GM23248 (cell line): ENCODE results near the gene PET100. TPM values are rescaled to one million over a fixed set of nuclear protein-coding genes. Genes with fewer than 3 reads are reported as not detected.
A peak's percentile ranks its signal among the peaks of the same experiment; 100 is the strongest.

Experiments used
- DNase-seq: peaks from one replicate; pipeline ENCODE4 v3.0.0-alpha.2; 2015
- H2AFZ ChIP-seq: fragments of 200-600 bp; sonication (generic); 2 replicates; pipeline ENCODE4 v1.6.1; 2016; ENCODE audit warnings: antibody characterized with exemption
- H3F3A ChIP-seq: fragments of 200-600 bp; sonication (generic); 2 replicates; pipeline ENCODE4 v1.6.1; 2016; ENCODE audit warnings: mild to moderate bottlenecking, antibody characterized with exemption, mixed run types; ENCODE audit not compliant: insufficient read depth
- H3K27ac ChIP-seq: fragments of 200-600 bp; sonication (generic); 2 replicates; pipeline ENCODE4 v1.5.1; 2016; ENCODE audit warnings: mild to moderate bottlenecking
- H3K27me3 ChIP-seq: fragments of 200-600 bp; sonication (generic); replicated peaks from 2 replicates; pipeline ENCODE4 v1.6.1; 2016; ENCODE audit warnings: mild to moderate bottlenecking; ENCODE audit not compliant: insufficient read depth
- H3K36me3 ChIP-seq: fragments of 200-600 bp; sonication (generic); 2 replicates; pipeline ENCODE4 v1.6.1; 2016; ENCODE audit warnings: low read depth, mild to moderate bottlenecking
- H3K4me1 ChIP-seq: fragments of 200-600 bp; sonication (generic); 2 replicates; pipeline ENCODE4 v1.6.1; 2016; ENCODE audit warnings: mild to moderate bottlenecking; ENCODE audit not compliant: insufficient read depth
- H3K4me2 ChIP-seq: fragments of 200-600 bp; sonication (generic); one replicate; pipeline ENCODE4 v1.6.1; 2016; ENCODE audit warnings: mild to moderate bottlenecking; ENCODE audit not compliant: unreplicated experiment
- H3K4me3 ChIP-seq: fragments of 200-600 bp; sonication (generic); 2 replicates; pipeline ENCODE4 v1.5.1; 2016; ENCODE audit warnings: mild to moderate bottlenecking
- H3K79me2 ChIP-seq: fragments of 200-600 bp; sonication (generic); 2 replicates; pipeline ENCODE4 v1.6.1; 2016; ENCODE audit warnings: mild to moderate bottlenecking; ENCODE audit not compliant: insufficient read depth
- H3K9ac ChIP-seq: fragments of 200-600 bp; sonication (generic); 2 replicates; pipeline ENCODE4 v1.6.1; 2016; ENCODE audit warnings: mild to moderate bottlenecking
- H3K9me2 ChIP-seq: fragments of 200-600 bp; sonication (generic); 2 replicates; pipeline ENCODE4 v1.6.1; 2016; ENCODE audit warnings: mixed run types, mild to moderate bottlenecking, moderate library complexity; ENCODE audit not compliant: insufficient read depth
- H3K9me3 ChIP-seq: fragments of 200-600 bp; sonication (generic); one replicate; pipeline ENCODE4 v1.6.1; 2017; ENCODE audit warnings: low read depth
- H4K20me1 ChIP-seq: fragments of 200-600 bp; sonication (generic); 2 replicates; pipeline ENCODE4 v1.6.0; 2016; ENCODE audit not compliant: insufficient read depth
- EZH2 ChIP-seq: fragments of 200-600 bp; sonication (generic); IDR thresholded peaks from 2 replicates; pipeline ENCODE4 v1.6.1; 2018; ENCODE audit warnings: antibody characterized with exemption, mild to moderate bottlenecking; ENCODE audit not compliant: insufficient read depth, poor library complexity, severe bottlenecking
- EZH2phosphoT487 ChIP-seq: fragments of 200-600 bp; sonication (generic); IDR thresholded peaks from 2 replicates; pipeline ENCODE4 v1.6.1; 2018; ENCODE audit warnings: antibody characterized with exemption, moderate library complexity, mild to moderate bottlenecking, low read depth; ENCODE audit not compliant: insufficient read depth
- WGBS, 2 experiments: methylation state at CpG; one replicate each; pipeline ENCODE4 v1.1.6; 2015 to 2017; ENCODE audit warnings: low lambda C conversion rate in 2 of 2, low coverage in 1 of 2; ENCODE audit errors: missing lambda C conversion rate in 2 of 2; 5-methylcytosine and 5-hydroxymethylcytosine counted together
- in situ Hi-C: fragments of 300-500 bp; cut with MboI; formaldehyde crosslinking; loops from 2 replicates; pipeline ENCODE4 v1.15.0; 2020
- polyA plus RNA-seq: library from polyadenylated mRNA; unstranded; fragments of >200 nt; fragmentation: Nextera tagmentation; extraction: Ambion mirVana; gene quantifications from 2 replicates; pipeline ENCODE4 v1.2.1, GENCODE V29; 2016
- total RNA-seq: library from RNA; depleted of rRNA; stranded (reverse); fragments of >200 nt; shearing (Covaris generic); gene quantifications from 2 replicates; pipeline ENCODE4 v1.2.3, GENCODE V29; 2014

PET100 gene
- total and polyA plus RNA-seq, 2 experiments from 2014 or later = 13.5 to 199 TPM

DNA sequence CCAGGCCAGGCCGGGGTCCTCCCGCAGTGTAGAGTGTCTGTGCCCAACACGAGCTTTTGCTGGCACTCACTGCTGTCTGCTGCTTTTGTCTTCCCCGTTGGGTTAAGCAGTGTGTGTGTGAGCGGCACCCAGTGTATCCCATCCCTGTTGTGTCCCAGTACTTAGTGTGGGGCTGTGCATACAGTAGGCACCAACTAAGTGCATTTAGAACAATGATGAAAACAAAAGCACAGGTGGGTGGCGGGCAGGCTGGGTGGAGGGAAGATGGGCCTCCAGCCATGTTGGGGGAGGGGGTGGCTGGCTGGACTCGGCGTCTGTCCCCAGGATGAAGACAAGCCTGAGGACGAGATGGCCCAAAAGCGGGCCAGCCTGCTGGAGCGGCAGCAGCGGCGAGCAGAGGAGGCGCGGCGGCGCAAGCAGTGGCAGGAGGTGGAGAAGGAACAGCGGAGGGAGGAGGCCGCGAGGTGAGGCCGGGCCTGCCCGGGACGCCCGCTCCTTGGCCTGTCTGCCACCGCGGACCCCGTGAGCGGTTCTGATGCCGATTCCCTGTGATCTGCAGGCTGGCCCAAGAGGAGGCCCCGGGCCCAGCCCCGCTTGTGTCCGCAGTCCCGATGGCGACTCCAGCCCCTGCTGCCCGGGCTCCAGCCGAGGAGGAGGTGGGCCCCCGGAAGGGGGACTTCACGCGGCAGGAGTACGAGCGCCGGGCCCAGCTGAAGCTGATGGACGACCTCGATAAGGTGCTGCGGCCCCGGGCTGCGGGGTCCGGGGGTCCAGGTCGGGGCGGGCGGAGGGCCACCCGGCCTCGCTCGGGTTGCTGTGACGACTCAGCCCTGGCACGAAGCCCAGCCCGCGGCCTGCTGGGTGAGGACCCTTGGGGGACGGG, 14.5 kb upstream of the PET100 start:
- Histone ChIP-seq H3K9ac (no peak overlapping the region), H3K36me3 (no peaks in the 10 kb centered on the region), H2AFZ (no peak overlapping the region), H3K27ac (no peak overlapping the region), H3K4me2 (no peak overlapping the region), H3K4me3 (no peak overlapping the region), H3K9me3 (no peaks in the 10 kb centered on the region), H3K4me1 (no peaks in the 10 kb centered on the region), H3K27me3 (no peaks in the 10 kb centered on the region), H3K9me2 (no peaks in the 10 kb centered on the region), H3F3A (no peaks in the 10 kb centered on the region), H3K79me2 (no peaks in the 10 kb centered on the region), H4K20me1 (no peaks in the 10 kb centered on the region)
- in situ Hi-C loops = no loop called here
- DNase-seq = no peak
- no peak for TF ChIP-seq EZH2phosphoT487
- no peak for TF ChIP-seq EZH2
- 77 to 80% methylated on average over 21 to 59 of the region's 59 CpGs for WGBS, 2 experiments

DNA sequence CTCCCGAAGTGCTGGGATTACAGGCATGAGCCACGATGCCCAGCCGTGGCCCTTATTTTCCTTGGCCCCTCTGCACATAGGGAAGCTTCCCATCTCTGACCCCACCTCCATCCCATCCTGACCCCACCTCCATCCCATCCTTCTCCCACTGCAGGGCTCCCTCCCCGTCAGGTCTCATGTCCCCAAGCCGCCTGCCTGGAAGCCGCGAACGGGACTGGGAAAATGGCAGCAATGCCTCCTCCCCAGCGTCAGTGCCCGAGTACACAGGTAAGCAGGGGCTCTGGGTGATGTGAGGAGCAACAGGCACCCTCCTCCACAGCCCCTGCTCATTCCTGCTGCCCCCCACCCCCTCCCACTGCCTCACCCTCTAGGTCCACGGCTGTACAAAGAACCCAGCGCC, 12.4 kb upstream of the PET100 start:
- H3K9ac ChIP-seq = no peak overlapping the region
- no peaks in the 10 kb centered on the region for H3K4me1 ChIP-seq
- H3K9me3 ChIP-seq = no peaks in the 10 kb centered on the region
- H2AFZ ChIP-seq = no peak overlapping the region
- H3F3A ChIP-seq = no peaks in the 10 kb centered on the region
- H3K9me2 ChIP-seq = no peaks in the 10 kb centered on the region
- 86 to 96% methylated on average over 8 to 12 of the region's 12 CpGs for WGBS, 2 experiments
- in situ Hi-C loops = no loop called here
- TF ChIP-seq EZH2phosphoT487 (no peak), EZH2 (no peak)
- H3K27me3 ChIP-seq = no peaks in the 10 kb centered on the region
- H3K79me2 ChIP-seq = no peaks in the 10 kb centered on the region
- H3K4me3 ChIP-seq = no peak overlapping the region
- no peak overlapping the region for H3K4me2 ChIP-seq
- no peak for DNase-seq
- H4K20me1 ChIP-seq = no peaks in the 10 kb centered on the region
- no peak overlapping the region for H3K27ac ChIP-seq
- no peaks in the 10 kb centered on the region for H3K36me3 ChIP-seq

DNA sequence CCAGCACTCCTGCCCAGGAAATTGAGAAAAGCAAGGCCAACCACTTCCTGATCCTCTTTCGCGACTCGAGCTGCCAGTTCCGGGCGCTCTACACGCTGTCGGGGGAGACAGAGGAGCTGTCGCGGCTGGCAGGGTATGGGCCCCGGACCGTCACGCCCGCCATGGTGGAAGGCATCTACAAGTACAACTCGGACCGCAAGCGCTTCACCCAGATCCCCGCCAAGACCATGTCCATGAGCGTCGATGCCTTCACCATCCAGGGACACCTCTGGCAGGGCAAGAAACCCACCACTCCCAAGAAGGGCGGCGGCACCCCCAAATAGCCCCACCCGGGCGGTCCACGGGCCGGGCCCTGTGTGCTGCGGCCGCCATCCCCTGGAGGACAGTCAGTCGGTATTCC, 11.9 kb upstream of the PET100 start:
- DNase-seq = no peak
- Histone ChIP-seq H3K4me1 (no peaks in the 10 kb centered on the region), H3K9ac (no peak overlapping the region), H4K20me1 (no peaks in the 10 kb centered on the region), H3K36me3 (no peaks in the 10 kb centered on the region), H3F3A (no peaks in the 10 kb centered on the region), H3K4me2 (no peak overlapping the region), H3K27me3 (no peaks in the 10 kb centered on the region), H3K9me3 (no peaks in the 10 kb centered on the region), H3K4me3 (no peak overlapping the region), H3K79me2 (no peaks in the 10 kb centered on the region), H3K27ac (no peak overlapping the region), H3K9me2 (no peaks in the 10 kb centered on the region), H2AFZ (no peak overlapping the region)
- in situ Hi-C loops = no loop called here
- no peak for TF ChIP-seq EZH2phosphoT487
- no peak for TF ChIP-seq EZH2
- WGBS, 2 experiments = 91 to 92% methylated on average over 27 to 28 of the region's 28 CpGs

DNA sequence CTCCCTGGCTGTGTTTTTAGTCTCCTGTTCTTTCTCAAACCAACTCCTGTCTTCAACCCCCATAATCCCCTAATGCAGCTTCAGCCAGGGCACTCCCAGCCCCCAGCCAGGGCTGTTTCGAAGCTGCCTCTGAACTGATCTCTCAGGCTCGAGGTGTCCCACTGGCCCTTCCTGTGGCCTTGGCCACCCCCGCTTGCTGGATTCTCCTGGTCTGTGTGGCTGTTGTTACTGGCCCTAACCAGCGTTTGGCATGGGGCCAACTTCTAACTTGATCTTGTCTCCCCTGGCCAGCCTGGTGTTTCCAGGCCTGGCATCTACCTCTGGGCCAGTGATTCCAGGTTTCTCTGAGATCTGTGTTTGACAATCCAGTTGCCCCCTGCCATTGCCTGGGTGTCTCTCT, 11.2 kb upstream of the PET100 start:
- Histone ChIP-seq H3K79me2 (no peaks in the 10 kb centered on the region), H2AFZ (no peak overlapping the region), H3K9ac (no peak overlapping the region), H3K27ac (no peak overlapping the region), H3K9me2 (no peaks in the 10 kb centered on the region), H3F3A (no peaks in the 10 kb centered on the region), H3K9me3 (no peaks in the 10 kb centered on the region), H3K4me2 (no peak overlapping the region), H3K4me3 (no peak overlapping the region), H3K36me3 (no peaks in the 10 kb centered on the region), H4K20me1 (no peaks in the 10 kb centered on the region), H3K4me1 (no peaks in the 10 kb centered on the region), H3K27me3 (no peaks in the 10 kb centered on the region)
- peak; percentile 24 for DNase-seq
- no peak for TF ChIP-seq EZH2
- no peak for TF ChIP-seq EZH2phosphoT487
- in situ Hi-C loops = no loop called here
- WGBS, 2 experiments = 73 to 75% methylated on average over 4 of the region's 4 CpGs
